GM23338 (cell line): Measurements from ENCODE around the gene NTNG1. TPM values are rescaled to one million over a fixed set of nuclear protein-coding genes. Genes with fewer than 3 reads are reported as not detected.

Source experiments
- ATAC-seq: fragments of 200-7000 bp; cut with Tn5 transposase; 3 replicates; pipeline ENCODE4 v1.9.1; 2020
- DNase-seq: peaks from one replicate; pipeline ENCODE4 v3.0.0-alpha.2; 2015; ENCODE audit warnings: low spot score
- H2AFZ ChIP-seq: fragments of 200-600 bp; sonication (generic); 2 replicates; pipeline ENCODE4 v1.8.0; 2016; ENCODE audit warnings: antibody characterized with exemption, mild to moderate bottlenecking, moderate library complexity
- H3F3A ChIP-seq: fragments of 200-600 bp; sonication (generic); replicated peaks from 2 replicates; pipeline ENCODE4 v1.8.0; 2017; ENCODE audit warnings: antibody characterized with exemption, mixed run types, low read depth
- H3K27ac ChIP-seq: fragments of 200-600 bp; sonication (generic); 2 replicates; pipeline ENCODE4 v1.6.1; 2016; ENCODE audit warnings: low read depth
- H3K27me3 ChIP-seq: fragments of 200-600 bp; sonication (generic); 2 replicates; pipeline ENCODE4 v1.8.0; 2016; ENCODE audit warnings: mild to moderate bottlenecking, mixed run types, moderate library complexity; ENCODE audit not compliant: insufficient read depth
- H3K36me3 ChIP-seq: fragments of 200-600 bp; sonication (generic); 2 replicates; pipeline ENCODE4 v1.8.0; 2016; ENCODE audit warnings: mild to moderate bottlenecking; ENCODE audit not compliant: insufficient read depth
- H3K4me1 ChIP-seq: fragments of 200-600 bp; sonication (generic); 2 replicates; pipeline ENCODE4 v1.8.0; 2016; ENCODE audit warnings: mild to moderate bottlenecking, moderate library complexity; ENCODE audit not compliant: insufficient read depth
- H3K4me2 ChIP-seq: fragments of 200-600 bp; sonication (generic); 2 replicates; pipeline ENCODE4 v1.7.1; 2017; ENCODE audit warnings: mixed run types
- H3K4me3 ChIP-seq: fragments of 200-600 bp; sonication (generic); 2 replicates; pipeline ENCODE4 v1.6.1; 2016; ENCODE audit warnings: mixed run types
- H3K79me2 ChIP-seq: fragments of 200-600 bp; sonication (generic); replicated peaks from 2 replicates; pipeline ENCODE4 v1.8.0; 2017; ENCODE audit warnings: mild to moderate bottlenecking; ENCODE audit not compliant: insufficient read depth
- H3K9me2 ChIP-seq: fragments of 200-600 bp; sonication (generic); 2 replicates; pipeline ENCODE4 v1.8.0; 2017; ENCODE audit not compliant: insufficient read depth
- H4K20me1 ChIP-seq: fragments of 200-600 bp; sonication (generic); replicated peaks from 2 replicates; pipeline ENCODE4 v1.8.0; 2017; ENCODE audit warnings: mild to moderate bottlenecking; ENCODE audit not compliant: insufficient read depth
- H3K27ac Mint-ChIP-seq: 2 replicates; pipeline ENCODE4 v1.8.0; 2020; ENCODE audit warnings: inconsistent platforms, mild to moderate bottlenecking, moderate library complexity, mixed read lengths
- H3K27me3 Mint-ChIP-seq: 3 replicates; pipeline ENCODE4 v1.8.0; 2022; ENCODE audit warnings: low read depth, mild to moderate bottlenecking, moderate library complexity, mixed read lengths, inconsistent platforms; ENCODE audit not compliant: insufficient read depth, poor library complexity
- H3K36me3 Mint-ChIP-seq: 3 replicates; pipeline ENCODE4 v1.8.0; 2021; ENCODE audit warnings: low read depth, mild to moderate bottlenecking, inconsistent platforms, moderate library complexity, mixed read lengths
- H3K4me1 Mint-ChIP-seq: 3 replicates; pipeline ENCODE4 v1.8.0; 2020; ENCODE audit warnings: mild to moderate bottlenecking, inconsistent platforms, mixed read lengths
- H3K4me3 Mint-ChIP-seq: 3 replicates; pipeline ENCODE4 v1.8.0; 2021; ENCODE audit warnings: moderate library complexity, mild to moderate bottlenecking, inconsistent platforms, mixed read lengths
- H3K9me3 Mint-ChIP-seq: 3 replicates; pipeline ENCODE4 v1.8.0; 2020; ENCODE audit warnings: moderate library complexity, mild to moderate bottlenecking, inconsistent platforms, mixed read lengths
- CREB1 ChIP-seq: fragments of 250-450 bp; sonication (Bioruptor Pico); IDR thresholded peaks from 2 replicates; pipeline ENCODE4 v1.5.0; 2020; ENCODE audit warnings: low read depth, mild to moderate bottlenecking, moderate library complexity
- CTCF ChIP-seq, 2 experiments: fragments of 200-600 bp in 1 of 2; sonication (generic) in 1 of 2; conservative IDR thresholded peaks; 2 replicates each; pipeline versions ENCODE4 v1.5.1 to v1.6.1; 2016 to 2017; ENCODE audit warnings: antibody characterized with exemption in 2 of 2, low read depth in 2 of 2, mild to moderate bottlenecking in 2 of 2, moderate library complexity in 1 of 2
- ETS1 ChIP-seq: IDR thresholded peaks from 2 replicates; pipeline ENCODE4 v1.6.1; 2016; ENCODE audit warnings: antibody characterized with exemption
- EZH2 ChIP-seq: fragments of 200-600 bp; sonication (generic); IDR thresholded peaks from one replicate; pipeline ENCODE4 v1.8.0; 2017; ENCODE audit warnings: antibody characterized with exemption, mild to moderate bottlenecking, low read depth; ENCODE audit not compliant: unreplicated experiment
- EZH2phosphoT487 ChIP-seq: fragments of 200-600 bp; sonication (generic); IDR thresholded peaks from one replicate; pipeline ENCODE4 v1.8.1; 2018; ENCODE audit warnings: antibody characterized with exemption; ENCODE audit not compliant: unreplicated experiment
- JUNB ChIP-seq: IDR thresholded peaks from one replicate; pipeline ENCODE4 v1.6.1; 2016; ENCODE audit warnings: antibody characterized with exemption; ENCODE audit not compliant: unreplicated experiment
- NANOG ChIP-seq: IDR thresholded peaks from 2 replicates; pipeline ENCODE4 v1.6.1; 2016; ENCODE audit warnings: antibody characterized with exemption, borderline replicate concordance
- POLR2AphosphoS5 ChIP-seq: IDR thresholded peaks from 2 replicates; pipeline ENCODE4 v1.6.1; 2016; ENCODE audit warnings: antibody characterized with exemption, low read depth
- REST ChIP-seq: IDR thresholded peaks from one replicate; pipeline ENCODE4 v1.6.1; 2018; ENCODE audit warnings: antibody characterized with exemption; ENCODE audit not compliant: unreplicated experiment
- STAT1 ChIP-seq: IDR thresholded peaks from one replicate; pipeline ENCODE4 v1.6.1; 2016; ENCODE audit warnings: antibody characterized with exemption; ENCODE audit not compliant: unreplicated experiment
- ZNF114 ChIP-seq: fragments of 250-450 bp; sonication (Bioruptor Pico); IDR thresholded peaks from 2 replicates; pipeline ENCODE4 v1.5.0; 2020; ENCODE audit warnings: mild to moderate bottlenecking, moderate library complexity
- ZNF331 ChIP-seq: fragments of 250-450 bp; sonication (Bioruptor Pico); IDR thresholded peaks from 2 replicates; pipeline ENCODE4 v1.5.0; 2020; ENCODE audit warnings: low read depth, mild to moderate bottlenecking, moderate library complexity
- ZNF462 ChIP-seq: fragments of 250-450 bp; sonication (Bioruptor Pico); IDR thresholded peaks from 2 replicates; pipeline ENCODE4 v1.5.0; 2020; ENCODE audit warnings: mild to moderate bottlenecking, moderate library complexity
- polyA plus RNA-seq: library from polyadenylated mRNA; unstranded; fragments of >200 nt; fragmentation: Nextera tagmentation; extraction: Ambion mirVana; gene quantifications from 2 replicates; pipeline ENCODE4 v1.2.1, GENCODE V29; 2016
- total RNA-seq: library from RNA; depleted of rRNA; stranded (reverse); fragments of >200 nt; shearing (Covaris generic); gene quantifications from 2 replicates; pipeline ENCODE4 v1.2.3, GENCODE V29; 2014

NTNG1 gene
- total and polyA plus RNA-seq, 2 experiments from 2014 or later: 7.2 to 10.3 TPM

- TF ChIP-seq ZNF462 (CRISPR knock-in tag) (no peak), JUNB (no peak)
Observed at GRCh38 chr1:107344836-107345235, 204.0 kb downstream of the NTNG1 start (continued).

GRCh38 chr1:107352850-107353249 is 212.0 kb downstream of the NTNG1 start:
- H3K9me3 Mint-ChIP-seq: peaks cover 26% of the 10 kb centered on the region
- no peaks in the 10 kb centered on the region for H3K36me3 ChIP-seq
- DNase-seq (peak; percentile 39), ATAC-seq (peak; percentile 57)
- peaks cover 2% of the 10 kb centered on the region for H3K27me3 Mint-ChIP-seq
- no peak overlapping the region for H3K27ac ChIP-seq
- no peaks in the 10 kb centered on the region; the same call in 1 of the 2 replicates for H3K4me1 ChIP-seq
- H3K4me3 ChIP-seq: no peak overlapping the region
- H3K4me2 ChIP-seq: 0 out of 2 replicates have a peak overlapping the region, but pooled peaks have one; percentile 36
- H2AFZ ChIP-seq: no peak overlapping the region
- no peaks in the 10 kb centered on the region for H3K27me3 ChIP-seq
- H4K20me1 ChIP-seq: no peaks in the 10 kb centered on the region
- H3K27ac Mint-ChIP-seq: no peak overlapping the region
- H3K4me3 Mint-ChIP-seq: no peak overlapping the region
- H3K9me2 ChIP-seq: peaks cover 8% of the 10 kb centered on the region; the same call in 1 of the 2 replicates
- peaks cover 36% of the 10 kb centered on the region for H3K36me3 Mint-ChIP-seq
- H3F3A ChIP-seq: no peaks in the 10 kb centered on the region
- H3K79me2 ChIP-seq: no peaks in the 10 kb centered on the region
- H3K4me1 Mint-ChIP-seq: peaks cover 9% of the 10 kb centered on the region
- TF ChIP-seq NANOG (no peak), CTCF (conservative IDR thresholded peaks at IDR 0.05; ENCODE audit: low read depth in 2 of 2) (no peak), EZH2 (no peak), EZH2phosphoT487 (no peak), POLR2AphosphoS5 (no peak), STAT1 (no peak), CREB1 (CRISPR knock-in tag) (no peak), ZNF331 (CRISPR knock-in tag) (no peak), REST (no peak), ZNF114 (CRISPR knock-in tag) (no peak), ETS1 (no peak)
